Neural cell (in vitro differentiated cells): ENCODE results near the gene IMPG1. TPM values are rescaled to one million over a fixed set of nuclear protein-coding genes. Genes with fewer than 3 reads are reported as not detected.

Experiments used
- H2AFZ ChIP-seq: fragments of 200-600, 300-800 bp; sonication (generic), shearing (Covaris generic); 2 replicates; pipeline ENCODE4 v1.6.0; 2014; ENCODE audit warnings: low read depth, mild to moderate bottlenecking, antibody characterized with exemption, low read length, moderate library complexity
- H3F3A ChIP-seq: fragments of 200-600 bp; shearing (Covaris generic); 2 replicates; pipeline ENCODE4 v1.6.1; 2016; ENCODE audit warnings: mild to moderate bottlenecking, moderate library complexity, mixed read lengths, antibody characterized with exemption, low read length; ENCODE audit not compliant: insufficient read depth, poor library complexity, severe bottlenecking
- H3K27ac ChIP-seq: fragments of 200-600, 300-800 bp; sonication (generic), shearing (Covaris generic); 2 replicates; pipeline ENCODE4 v1.5.1; 2014; ENCODE audit warnings: mild to moderate bottlenecking, low read length, moderate library complexity
- H3K27me3 ChIP-seq: fragments of 300-800, 200-600 bp; sonication (generic), shearing (Covaris generic); 2 replicates; pipeline ENCODE4 v1.6.0; 2014; ENCODE audit warnings: mild to moderate bottlenecking, low read depth, low read length, moderate library complexity; ENCODE audit not compliant: insufficient read depth
- H3K36me3 ChIP-seq: fragments of 300-800, 200-600 bp; sonication (generic), shearing (Covaris generic); 2 replicates; pipeline ENCODE4 v1.5.1; 2014; ENCODE audit warnings: mild to moderate bottlenecking, antibody characterized with exemption, low read length, moderate library complexity; ENCODE audit not compliant: insufficient read depth
- H3K4me2 ChIP-seq: fragments of 300-800, 200-600 bp; sonication (generic), shearing (Covaris generic); 2 replicates; pipeline ENCODE4 v1.6.0; 2014; ENCODE audit warnings: mild to moderate bottlenecking, low read length
- H3K4me3 ChIP-seq: fragments of 300-800, 200-600 bp; sonication (generic), shearing (Covaris generic); 2 replicates; pipeline ENCODE4 v1.5.1; 2014; ENCODE audit warnings: mild to moderate bottlenecking, low read length, moderate library complexity
- H3K79me2 ChIP-seq: fragments of 200-600 bp; shearing (Covaris generic); replicated peaks from 2 replicates; pipeline ENCODE4 v1.6.0; 2014; ENCODE audit warnings: mild to moderate bottlenecking, low read length, moderate library complexity; ENCODE audit not compliant: insufficient read depth
- H3K9ac ChIP-seq: fragments of 300-800, 200-600 bp; sonication (generic), shearing (Covaris generic); 2 replicates; pipeline ENCODE4 v1.6.1; 2016; ENCODE audit warnings: mild to moderate bottlenecking, low read length, mixed read lengths
- H3K9me2 ChIP-seq: fragments of 200-600 bp; shearing (Covaris generic); 2 replicates; pipeline ENCODE4 v1.6.1; 2016; ENCODE audit warnings: mild to moderate bottlenecking, low read length, mixed read lengths; ENCODE audit not compliant: insufficient read depth
- H3K9me3 ChIP-seq: fragments of 200-600, 300-800 bp; sonication (generic), shearing (Covaris generic); 2 replicates; pipeline ENCODE4 v1.6.1; 2016; ENCODE audit warnings: mild to moderate bottlenecking, mixed run types, low read length, moderate library complexity, mixed read lengths
- H4K20me1 ChIP-seq: fragments of 200-600 bp; shearing (Covaris generic); 2 replicates; pipeline ENCODE4 v1.6.1; 2016; ENCODE audit warnings: mild to moderate bottlenecking, mixed run types; ENCODE audit not compliant: insufficient read depth
- CTCF ChIP-seq: fragments of 450-650 bp; IDR thresholded peaks from 2 replicates; pipeline ENCODE4 v1.5.1; 2014; ENCODE audit warnings: antibody characterized with exemption, mild to moderate bottlenecking, moderate library complexity; ENCODE audit not compliant: poor library complexity, severe bottlenecking
- EP300 ChIP-seq: fragments of 450-650 bp; conservative IDR thresholded peaks from 2 replicates; pipeline ENCODE4 v1.6.1; 2014; ENCODE audit warnings: antibody characterized with exemption, mild to moderate bottlenecking, moderate library complexity; ENCODE audit not compliant: poor library complexity, severe bottlenecking
- EZH2 ChIP-seq: fragments of 200-600, 300-800 bp; shearing (Covaris generic), sonication (generic); IDR thresholded peaks from 2 replicates; pipeline ENCODE4 v1.6.1; 2014; ENCODE audit warnings: antibody characterized with exemption, low read length, borderline replicate concordance, mild to moderate bottlenecking; ENCODE audit not compliant: insufficient read depth, poor library complexity, severe bottlenecking
- MXI1 ChIP-seq: fragments of 450-650 bp; conservative IDR thresholded peaks from 2 replicates; pipeline ENCODE4 v1.6.1; 2014; ENCODE audit warnings: antibody characterized with exemption, mild to moderate bottlenecking; ENCODE audit not compliant: poor library complexity, severe bottlenecking
- POLR2AphosphoS5 ChIP-seq: IDR thresholded peaks from 2 replicates; pipeline ENCODE4 v1.6.1; 2012
- RAD21 ChIP-seq: fragments of 450-650 bp; conservative IDR thresholded peaks from 2 replicates; pipeline ENCODE4 v1.6.1; 2014; ENCODE audit warnings: antibody characterized with exemption, mild to moderate bottlenecking, moderate library complexity
- SMC3 ChIP-seq: fragments of 450-650 bp; conservative IDR thresholded peaks from 2 replicates; pipeline ENCODE4 v1.6.1; 2014; ENCODE audit warnings: antibody characterized with exemption, mild to moderate bottlenecking, moderate library complexity; ENCODE audit not compliant: poor library complexity
- TAF1 ChIP-seq: IDR thresholded peaks from 2 replicates; pipeline ENCODE4 v1.6.1; 2012; ENCODE audit warnings: low read depth
- polyA plus RNA-seq: library from polyadenylated mRNA; depleted of rRNA; stranded (reverse); fragments of >200 nt; gene quantifications from 2 replicates; pipeline ENCODE4 v1.2.3, GENCODE V29; 2014
- TF ChIP-seq, protein P1 (sequence below): IDR thresholded peaks from 2 replicates; pipeline ENCODE4 v1.6.1; 2012; ENCODE audit warnings: borderline replicate concordance

The IMPG1 gene
- polyA plus RNA-seq, 1 donor from 2014 or later: not detected

DNA sequence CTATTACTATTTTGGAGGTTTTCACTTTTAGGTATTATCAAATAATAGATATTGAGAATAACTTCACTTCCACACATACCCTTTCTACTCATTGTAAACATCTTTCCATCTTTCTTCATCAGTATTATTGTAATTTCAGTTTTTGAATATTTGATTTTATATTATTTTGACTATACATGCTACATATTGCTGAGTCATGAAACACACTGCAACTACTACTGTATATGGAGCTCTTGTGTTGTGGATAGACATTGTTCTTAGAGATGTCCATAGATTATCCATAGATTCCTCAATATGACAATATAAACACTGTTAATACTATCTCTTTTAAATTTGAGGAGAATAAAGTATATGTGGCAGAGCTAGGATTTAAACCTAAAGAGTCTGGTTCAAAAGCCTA, 819 bp upstream of the IMPG1 start:
- Histone ChIP-seq H3K9ac (no peak overlapping the region), H3K4me3 (no peak overlapping the region), H3K4me2 (no peak overlapping the region), H3K9me3 (no peaks in the 10 kb centered on the region), H2AFZ (no peak overlapping the region), H3K36me3 (no peaks in the 10 kb centered on the region), H3K9me2 (no peaks in the 10 kb centered on the region), H3K27ac (no peak overlapping the region), H3K27me3 (no peaks in the 10 kb centered on the region), H3K79me2 (no peaks in the 10 kb centered on the region), H3F3A (no peaks in the 10 kb centered on the region), H4K20me1 (no peaks in the 10 kb centered on the region)
- no peak for TF ChIP-seq MXI1
- TF ChIP-seq EZH2: no peak
- no peak for TF ChIP-seq SMC3
- no peak for TF ChIP-seq POLR2AphosphoS5
- no peak for TF ChIP-seq TAF1
- no peak for TF ChIP-seq EP300
- TF ChIP-seq, protein P1, sequence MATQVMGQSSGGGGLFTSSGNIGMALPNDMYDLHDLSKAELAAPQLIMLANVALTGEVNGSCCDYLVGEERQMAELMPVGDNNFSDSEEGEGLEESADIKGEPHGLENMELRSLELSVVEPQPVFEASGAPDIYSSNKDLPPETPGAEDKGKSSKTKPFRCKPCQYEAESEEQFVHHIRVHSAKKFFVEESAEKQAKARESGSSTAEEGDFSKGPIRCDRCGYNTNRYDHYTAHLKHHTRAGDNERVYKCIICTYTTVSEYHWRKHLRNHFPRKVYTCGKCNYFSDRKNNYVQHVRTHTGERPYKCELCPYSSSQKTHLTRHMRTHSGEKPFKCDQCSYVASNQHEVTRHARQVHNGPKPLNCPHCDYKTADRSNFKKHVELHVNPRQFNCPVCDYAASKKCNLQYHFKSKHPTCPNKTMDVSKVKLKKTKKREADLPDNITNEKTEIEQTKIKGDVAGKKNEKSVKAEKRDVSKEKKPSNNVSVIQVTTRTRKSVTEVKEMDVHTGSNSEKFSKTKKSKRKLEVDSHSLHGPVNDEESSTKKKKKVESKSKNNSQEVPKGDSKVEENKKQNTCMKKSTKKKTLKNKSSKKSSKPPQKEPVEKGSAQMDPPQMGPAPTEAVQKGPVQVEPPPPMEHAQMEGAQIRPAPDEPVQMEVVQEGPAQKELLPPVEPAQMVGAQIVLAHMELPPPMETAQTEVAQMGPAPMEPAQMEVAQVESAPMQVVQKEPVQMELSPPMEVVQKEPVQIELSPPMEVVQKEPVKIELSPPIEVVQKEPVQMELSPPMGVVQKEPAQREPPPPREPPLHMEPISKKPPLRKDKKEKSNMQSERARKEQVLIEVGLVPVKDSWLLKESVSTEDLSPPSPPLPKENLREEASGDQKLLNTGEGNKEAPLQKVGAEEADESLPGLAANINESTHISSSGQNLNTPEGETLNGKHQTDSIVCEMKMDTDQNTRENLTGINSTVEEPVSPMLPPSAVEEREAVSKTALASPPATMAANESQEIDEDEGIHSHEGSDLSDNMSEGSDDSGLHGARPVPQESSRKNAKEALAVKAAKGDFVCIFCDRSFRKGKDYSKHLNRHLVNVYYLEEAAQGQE: no peak

GRCh38 chr6:76057469-76057868, 15.0 kb downstream of the IMPG1 start:
- no peaks in the 10 kb centered on the region for H4K20me1 ChIP-seq
- no peak overlapping the region for H3K27ac ChIP-seq
- no peak for TF ChIP-seq RAD21
- no peak for TF ChIP-seq SMC3
- TF ChIP-seq MXI1: no peak
- no peak for TF ChIP-seq POLR2AphosphoS5
- TF ChIP-seq TAF1: no peak
- TF ChIP-seq CTCF: no peak
- TF ChIP-seq EP300: no peak
- TF ChIP-seq, protein P1: no peak
- H3K4me3 ChIP-seq: no peak overlapping the region
- H3K27me3 ChIP-seq: no peaks in the 10 kb centered on the region
- no peak overlapping the region for H2AFZ ChIP-seq
- H3K9me2 ChIP-seq: no peaks in the 10 kb centered on the region
- no peak overlapping the region for H3K4me2 ChIP-seq
- H3K36me3 ChIP-seq: no peaks in the 10 kb centered on the region
- no peaks in the 10 kb centered on the region for H3K9me3 ChIP-seq
- no peak overlapping the region for H3K9ac ChIP-seq
- H3F3A ChIP-seq: no peaks in the 10 kb centered on the region
- no peaks in the 10 kb centered on the region for H3K79me2 ChIP-seq
